ENCODE results near the gene INO80. TPM values are rescaled to one million over a fixed set of nuclear protein-coding genes. Genes with fewer than 3 reads are reported as not detected.
A peak's percentile ranks its signal among the peaks of the same experiment; 100 is the strongest.

Gene INO80
- total RNA-seq, 2 experiments from 2014 or later, result 25.8 to 30.8 TPM

GRCh38 chr15:41055706-41056105 is 60.4 kb downstream of the INO80 start:
- Mint-ChIP-seq H3K9me3 (ENCODE audit: low read depth) (peaks cover 2% of the 10 kb centered on the region), H3K27ac (no peak overlapping the region), H3K36me3 (peaks cover 64% of the 10 kb centered on the region), H3K4me1 (no peaks in the 10 kb centered on the region), H3K4me3 (no peak overlapping the region), H3K27me3 (no peaks in the 10 kb centered on the region)
- CTCF ChIA-PET, result no interaction called here
- DNase-seq (no peak), ATAC-seq (no peak)

- CTCF ChIA-PET, result interaction anchor here (0.7 to 2.1 kb wide), 3 partner anchors 29 to 147 kb away, joined by 3 to 6 read pairs (median 3); no protein-coding TSS in a partner anchor
- no peaks in the 10 kb centered on the region for H3K27me3 Mint-ChIP-seq
- ATAC-seq, result no peak
Observed at GRCh38 chr15:41051139-41051538, 64.9 kb downstream of the INO80 start.

GRCh38 chr15:41048852-41049251 is 67.2 kb downstream of the INO80 start:
- no peak for DNase-seq
- Mint-ChIP-seq H3K4me1 (no peaks in the 10 kb centered on the region), H3K36me3 (peaks cover 49% of the 10 kb centered on the region), H3K27ac (no peak overlapping the region), H3K4me3 (no peak overlapping the region), H3K9me3 (ENCODE audit: low read depth) (no peaks in the 10 kb centered on the region), H3K27me3 (no peaks in the 10 kb centered on the region)
- CTCF ChIA-PET, result interaction anchor here (1.0 kb wide), 1 partner anchor 145 kb away, joined by 3 read pairs; no protein-coding TSS in a partner anchor
- no peak for ATAC-seq

More at GRCh38 chr15:41051139-41051538, 64.9 kb downstream of the INO80 start:
- Mint-ChIP-seq H3K27ac (no peak overlapping the region), H3K36me3 (peaks cover 51% of the 10 kb centered on the region), H3K4me1 (no peaks in the 10 kb centered on the region), H3K4me3 (no peak overlapping the region), H3K9me3 (ENCODE audit: low read depth) (no peaks in the 10 kb centered on the region)
- DNase-seq, result no peak

- Mint-ChIP-seq H3K9me3 (ENCODE audit: low read depth) (no peaks in the 10 kb centered on the region), H3K36me3 (peaks cover 45% of the 10 kb centered on the region), H3K27me3 (no peaks in the 10 kb centered on the region), H3K27ac (no peak overlapping the region), H3K4me3 (no peak overlapping the region), H3K4me1 (no peaks in the 10 kb centered on the region)
- ATAC-seq (no peak), DNase-seq (no peak)
- CTCF ChIA-PET, result no interaction called here
Observed at GRCh38 chr15:41048397-41048796, 67.7 kb downstream of the INO80 start.

GRCh38 chr15:41047474-41047873 is 68.6 kb downstream of the INO80 start:
- H3K27ac Mint-ChIP-seq, result no peak overlapping the region
- H3K27me3 Mint-ChIP-seq, result no peaks in the 10 kb centered on the region
- ATAC-seq (no peak), DNase-seq (no peak)
- peaks cover 47% of the 10 kb centered on the region for H3K36me3 Mint-ChIP-seq
- CTCF ChIA-PET, result no interaction called here
- no peaks in the 10 kb centered on the region for H3K4me1 Mint-ChIP-seq
- H3K4me3 Mint-ChIP-seq, result no peak overlapping the region
- H3K9me3 Mint-ChIP-seq (ENCODE audit: low read depth), result no peaks in the 10 kb centered on the region

- Mint-ChIP-seq H3K9me3 (ENCODE audit: low read depth) (no peaks in the 10 kb centered on the region), H3K27ac (no peak overlapping the region), H3K36me3 (peaks cover 41% of the 10 kb centered on the region), H3K4me3 (no peak overlapping the region), H3K27me3 (no peaks in the 10 kb centered on the region), H3K4me1 (no peaks in the 10 kb centered on the region)
- no peak for ATAC-seq
- no peak for DNase-seq
- CTCF ChIA-PET, result interaction anchor here (1.1 kb wide), 1 partner anchor 149 kb away, joined by 3 read pairs; the partner anchor contains the start of gene VPS18
Observed at GRCh38 chr15:41043276-41043951, 72.7 kb downstream of the INO80 start.

GRCh38 chr15:41042851-41043250 is 73.2 kb downstream of the INO80 start:
- no peaks in the 10 kb centered on the region for H3K4me1 Mint-ChIP-seq
- no peak overlapping the region for H3K27ac Mint-ChIP-seq
- H3K4me3 Mint-ChIP-seq, result no peak overlapping the region
- H3K36me3 Mint-ChIP-seq, result peaks cover 42% of the 10 kb centered on the region
- H3K27me3 Mint-ChIP-seq, result no peaks in the 10 kb centered on the region
- DNase-seq, result no peak
- CTCF ChIA-PET, result interaction anchor here (1.1 kb wide), 1 partner anchor 149 kb away, joined by 3 read pairs; the partner anchor contains the start of gene VPS18
- ATAC-seq, result no peak
- H3K9me3 Mint-ChIP-seq (ENCODE audit: low read depth), result no peaks in the 10 kb centered on the region

- Mint-ChIP-seq H3K4me3 (no peak overlapping the region), H3K27me3 (no peaks in the 10 kb centered on the region), H3K27ac (no peak overlapping the region), H3K36me3 (peaks cover 34% of the 10 kb centered on the region), H3K4me1 (peaks cover 3% of the 10 kb centered on the region), H3K9me3 (ENCODE audit: low read depth) (no peaks in the 10 kb centered on the region)
- ATAC-seq, result no peak
- no peak for DNase-seq
- CTCF ChIA-PET, result no interaction called here
Observed at GRCh38 chr15:41039121-41039520, 77.0 kb downstream of the INO80 start.

- H3K9me3 Mint-ChIP-seq (ENCODE audit: low read depth), result no peaks in the 10 kb centered on the region
- H3K36me3 Mint-ChIP-seq, result peaks cover 13% of the 10 kb centered on the region
- no peak for ATAC-seq
- no peak for DNase-seq
- H3K4me3 Mint-ChIP-seq, result no peak overlapping the region
- no peaks in the 10 kb centered on the region for H3K27me3 Mint-ChIP-seq
- H3K27ac Mint-ChIP-seq, result peak overlapping the region; percentile 11
- peaks cover 9% of the 10 kb centered on the region for H3K4me1 Mint-ChIP-seq
- CTCF ChIA-PET, result interaction anchor here (1.0 kb wide), 1 partner anchor 174 kb away, joined by 3 read pairs; no protein-coding TSS in a partner anchor
Observed at GRCh38 chr15:41032079-41032328, 84.1 kb downstream of the INO80 start.

- no peak for ATAC-seq
- Mint-ChIP-seq H3K4me3 (no peak overlapping the region), H3K9me3 (ENCODE audit: low read depth) (no peaks in the 10 kb centered on the region), H3K27ac (peak overlapping the region; percentile 76), H3K36me3 (peaks cover 19% of the 10 kb centered on the region), H3K4me1 (peaks cover 9% of the 10 kb centered on the region), H3K27me3 (no peaks in the 10 kb centered on the region)
- CTCF ChIA-PET, result no interaction called here
- DNase-seq, result no peak
Observed at GRCh38 chr15:41031232-41032078, 84.6 kb downstream of the INO80 start.

GRCh38 chr15:41028853-41029252 is 87.2 kb downstream of the INO80 start:
- Mint-ChIP-seq H3K4me1 (peaks cover 8% of the 10 kb centered on the region), H3K9me3 (ENCODE audit: low read depth) (no peaks in the 10 kb centered on the region), H3K27ac (no peak overlapping the region), H3K27me3 (no peaks in the 10 kb centered on the region), H3K4me3 (no peak overlapping the region), H3K36me3 (peaks cover 16% of the 10 kb centered on the region)
- ATAC-seq (no peak), DNase-seq (no peak)
- CTCF ChIA-PET, result interaction anchor here (1.2 kb wide), 1 partner anchor 10 kb away, joined by 5 read pairs; no protein-coding TSS in a partner anchor

GRCh38 chr15:41025393-41025792 is 90.7 kb downstream of the INO80 start:
- Mint-ChIP-seq H3K36me3 (peaks cover 13% of the 10 kb centered on the region), H3K27ac (no peak overlapping the region), H3K4me3 (no peak overlapping the region), H3K27me3 (no peaks in the 10 kb centered on the region), H3K4me1 (peaks cover 2% of the 10 kb centered on the region), H3K9me3 (ENCODE audit: low read depth) (no peaks in the 10 kb centered on the region)
- CTCF ChIA-PET, result interaction anchor here (1.2 to 2.7 kb wide), 6 partner anchors 84 to 167 kb away, joined by 3 to 10 read pairs (median 4); no protein-coding TSS in a partner anchor
- ATAC-seq, result no peak
- no peak for DNase-seq

- no peak overlapping the region for H3K4me3 Mint-ChIP-seq
- peaks cover 16% of the 10 kb centered on the region for H3K36me3 Mint-ChIP-seq
- ATAC-seq, result no peak
- no peak for DNase-seq
- no peaks in the 10 kb centered on the region for H3K9me3 Mint-ChIP-seq (ENCODE audit: low read depth)
- no peaks in the 10 kb centered on the region for H3K27me3 Mint-ChIP-seq
- CTCF ChIA-PET, result interaction anchor here (0.5 to 2.7 kb wide), 8 partner anchors 83 to 937 kb away, joined by 3 to 10 read pairs (median 4); no protein-coding TSS in a partner anchor
- no peak overlapping the region for H3K27ac Mint-ChIP-seq
- H3K4me1 Mint-ChIP-seq, result peaks cover 2% of the 10 kb centered on the region
Observed at GRCh38 chr15:41024885-41025284, 91.2 kb downstream of the INO80 start.

Data from activated CD8-positive, alpha-beta memory T cell treated with anti-CD3 and anti-CD28 coated beads, Interleukin-2, amount 10 ng/mL, durations not matched to agents 7 days and 5 days (primary cell).